ENCODE measurements around the gene HMGN2. TPM values are rescaled to one million over a fixed set of nuclear protein-coding genes. Genes with fewer than 3 reads are reported as not detected.
A peak's percentile ranks its signal among the peaks of the same experiment; 100 is the strongest.

The HMGN2 gene
- 100 to 1,000 TPM; 660 to 867 TPM for total RNA-seq

- H3K9me3 Mint-ChIP-seq (ENCODE audit: low read depth) = no peaks in the 10 kb centered on the region
- intact Hi-C loops (cut with DNase I, micrococcal nuclease) = loop anchor here (1.0 to 2.0 kb wide), 10 partner anchors 40 to 474 kb away; partner anchors contain the start of genes DHDDS (in 2 of the 2), NUDC (in 1 of the 2), PAFAH2 (in 1 of the 2) and ZDHHC18 (in 1 of the 2)
- H3K36me3 Mint-ChIP-seq (ENCODE audit: low read depth) = peaks cover 44% of the 10 kb centered on the region
- H3K4me3 Mint-ChIP-seq = peak within 1 kb of the TSS; percentile 91
- H3K4me1 Mint-ChIP-seq = peaks cover 47% of the 10 kb centered on the region
- peak within 1 kb of the TSS; percentile 98 for H3K27ac Mint-ChIP-seq
- ATAC-seq (peak; percentile 74), DNase-seq (peak; percentile 96)
- POLR2A ChIA-PET = interaction anchor here (0.6 to 1.6 kb wide), 6 partner anchors 40 to 520 kb away, joined by 3 to 8 read pairs (median 4); partner anchors contain the start of gene DHDDS
- CTCF ChIA-PET = interaction anchor here (0.6 to 2.0 kb wide), 7 partner anchors 20 to 318 kb away, joined by 3 to 12 read pairs (median 4); partner anchors contain the start of gene DHDDS
- H3K27me3 Mint-ChIP-seq = no peaks in the 10 kb centered on the region
Observed at GRCh38 chr1:26472320-26472900, at the start of gene HMGN2. Gene HMGN2 (plus strand): TSS chr1:26472440. CDS start chr1:26472613, 173 bp downstream.

DNA sequence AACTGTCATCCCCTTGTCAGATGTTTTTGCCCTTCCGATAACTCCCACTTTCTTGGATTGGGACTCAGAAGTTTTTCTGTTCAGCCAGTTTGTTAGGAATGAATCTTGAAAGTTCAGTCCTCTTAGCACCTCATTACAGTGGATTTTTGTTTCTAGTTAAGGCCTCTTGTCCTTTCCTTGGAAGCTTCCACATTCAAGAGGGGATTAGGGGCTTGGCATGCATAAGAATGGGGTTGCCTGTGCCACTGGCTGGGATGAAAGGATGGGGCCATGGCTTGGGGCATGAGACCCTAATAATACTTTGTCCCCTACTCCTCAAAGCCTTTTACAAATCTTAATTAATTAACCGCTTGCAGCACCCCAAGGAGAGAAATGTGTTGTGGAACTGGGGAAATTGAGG lies 42.5 kb upstream of the HMGN2 start:
- POLR2A ChIA-PET = no interaction called here

DNA sequence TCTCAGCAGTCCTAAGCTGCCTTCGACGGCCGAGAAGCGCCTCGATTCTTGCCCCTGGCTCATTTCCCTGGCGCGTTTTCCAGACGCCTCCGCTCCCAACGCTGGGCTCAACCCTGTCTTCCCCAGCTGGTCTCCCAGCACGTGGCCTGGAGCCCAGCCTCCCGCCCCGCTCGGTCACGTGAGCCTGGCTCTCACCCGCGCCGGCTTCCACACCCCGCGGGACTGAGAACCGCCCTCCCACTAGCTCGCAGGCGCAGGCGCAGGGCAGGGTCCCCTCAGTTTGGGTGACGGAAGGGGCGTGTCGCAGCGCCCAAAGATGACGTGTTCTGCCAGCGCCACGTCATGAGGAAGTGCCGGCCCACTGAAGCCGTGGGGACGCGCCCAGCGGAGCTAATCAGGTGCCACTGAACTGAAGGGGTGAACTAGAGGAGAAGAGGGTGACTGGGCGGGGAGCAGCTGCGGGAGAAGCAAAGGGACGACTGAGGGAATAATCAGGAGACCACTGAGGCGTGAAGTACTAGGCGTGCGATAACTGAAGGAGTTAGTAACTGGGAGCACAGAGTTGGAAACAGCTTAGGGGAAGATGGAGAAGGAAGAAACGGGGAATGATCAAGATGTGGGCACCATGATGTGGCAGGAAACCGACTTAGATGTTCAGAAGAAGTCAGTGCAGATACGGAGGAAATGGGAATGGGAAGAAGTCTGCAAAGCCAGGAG lies 40.1 kb upstream of the HMGN2 start, which contains the start of gene DHDDS:
DHDDS (plus strand) TSS at position 343 of the 717 bp plus-strand sequence. CDS start 625 bp downstream, outside the sequence.
- DNase-seq (peak; percentile 99), ATAC-seq (peak; percentile 98)
- ChIA-PET CTCF (interaction anchor here (0.7 to 4.1 kb wide), 19 partner anchors 12 to 666 kb away, joined by 3 to 29 read pairs (median 5); partner anchors contain the start of genes CEP85, HMGN2, RPS6KA1 and ZNF593), POLR2A (interaction anchor here (0.5 to 1.1 kb wide), 6 partner anchors 39 to 468 kb away, joined by 3 to 8 read pairs (median 3); partner anchors contain the start of genes GPATCH3, GPN2 and HMGN2)
- no peaks in the 10 kb centered on the region for H3K9me3 Mint-ChIP-seq (ENCODE audit: low read depth)
- H3K27ac Mint-ChIP-seq = peak within 1 kb of the TSS; percentile 92
- peaks cover 17% of the 10 kb centered on the region for H3K4me1 Mint-ChIP-seq
- intact Hi-C loops (cut with DNase I, micrococcal nuclease) = loop anchor here (1.0 to 2.0 kb wide), 11 partner anchors 40 to 433 kb away; partner anchors contain the start of genes HMGN2 (in 2 of the 2), CEP85 (in 1 of the 2), PDIK1L (in 1 of the 2) and UBXN11 (in 1 of the 2)
- H3K27me3 Mint-ChIP-seq = no peaks in the 10 kb centered on the region
- H3K36me3 Mint-ChIP-seq (ENCODE audit: low read depth) = peaks cover 8% of the 10 kb centered on the region
- H3K4me3 Mint-ChIP-seq = peak within 1 kb of the TSS; percentile 92

More for the DNA sequence above, 42.5 kb upstream of the HMGN2 start:
- Mint-ChIP-seq H3K36me3 (ENCODE audit: low read depth) (peaks cover 8% of the 10 kb centered on the region), H3K27me3 (peaks cover 2% of the 10 kb centered on the region), H3K4me3 (no peak overlapping the region), H3K27ac (no peak overlapping the region), H3K9me3 (ENCODE audit: low read depth) (no peaks in the 10 kb centered on the region), H3K4me1 (peaks cover 17% of the 10 kb centered on the region)
- no peak for DNase-seq
- intact Hi-C loops (cut with DNase I, micrococcal nuclease) = no loop called here
- CTCF ChIA-PET = interaction anchor here (1.5 to 4.1 kb wide), 2 partner anchors 12 to 14 kb away, joined by 3 to 29 read pairs; no protein-coding TSS in a partner anchor
- ATAC-seq = no peak

- peaks cover 17% of the 10 kb centered on the region for H3K4me1 Mint-ChIP-seq
- H3K27ac Mint-ChIP-seq = peak overlapping the region; percentile 92
- no peaks in the 10 kb centered on the region for H3K27me3 Mint-ChIP-seq
- H3K36me3 Mint-ChIP-seq (ENCODE audit: low read depth) = peaks cover 8% of the 10 kb centered on the region
- H3K4me3 Mint-ChIP-seq = peak overlapping the region; percentile 92
- no peaks in the 10 kb centered on the region for H3K9me3 Mint-ChIP-seq (ENCODE audit: low read depth)
- ChIA-PET CTCF (interaction anchor here (0.5 to 4.1 kb wide), 19 partner anchors 12 to 288 kb away, joined by 3 to 29 read pairs (median 5); partner anchors contain the start of genes CEP85, HMGN2, RPS6KA1 and ZNF593), POLR2A (interaction anchor here (1.0 to 1.1 kb wide), 3 partner anchors 39 to 124 kb away, joined by 3 to 8 read pairs (median 3); partner anchors contain the start of gene HMGN2)
- no peak for DNase-seq
- no peak for ATAC-seq
- intact Hi-C loops (cut with DNase I, micrococcal nuclease) = loop anchor here (1.0 to 2.0 kb wide), 11 partner anchors 40 to 433 kb away; partner anchors contain the start of genes HMGN2 (in 2 of the 2), CEP85 (in 1 of the 2), PDIK1L (in 1 of the 2) and UBXN11 (in 1 of the 2)
Observed at GRCh38 chr1:26432793-26433192, 39.4 kb upstream of the HMGN2 start.

- ATAC-seq = no peak
- Mint-ChIP-seq H3K27me3 (no peaks in the 10 kb centered on the region), H3K4me1 (peaks cover 17% of the 10 kb centered on the region), H3K4me3 (no peak overlapping the region), H3K36me3 (ENCODE audit: low read depth) (peaks cover 18% of the 10 kb centered on the region), H3K27ac (peak overlapping the region; percentile 45), H3K9me3 (ENCODE audit: low read depth) (no peaks in the 10 kb centered on the region)
- ChIA-PET CTCF (interaction anchor here (0.7 to 1.4 kb wide), 3 partner anchors 11 to 37 kb away, joined by 4 read pairs; partner anchors contain the start of gene HMGN2), POLR2A (interaction anchor here (0.6 to 0.7 kb wide), 2 partner anchors 93 to 120 kb away, joined by 3 read pairs; no protein-coding TSS in a partner anchor)
- DNase-seq = no peak
- intact Hi-C loops (cut with DNase I, micrococcal nuclease) = no loop called here
Observed at GRCh38 chr1:26434161-26434752, 38.0 kb upstream of the HMGN2 start.

DNA sequence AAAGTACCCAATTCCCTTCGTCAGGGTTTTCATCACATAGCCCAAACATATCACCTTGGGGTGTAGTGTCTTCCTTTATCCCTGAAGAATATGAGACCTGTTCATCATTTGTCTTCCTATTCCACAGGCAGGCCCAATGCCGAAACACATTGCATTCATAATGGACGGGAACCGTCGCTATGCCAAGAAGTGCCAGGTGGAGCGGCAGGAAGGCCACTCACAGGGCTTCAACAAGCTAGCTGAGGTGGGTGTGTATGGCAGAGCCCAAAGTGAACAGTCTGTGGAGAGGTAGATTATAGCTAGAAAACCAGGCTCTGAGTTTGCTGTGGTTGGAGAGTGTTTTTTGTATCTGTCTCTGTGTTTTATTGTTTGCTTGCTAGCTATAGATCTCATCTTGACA lies 34.2 kb upstream of the HMGN2 start:
- H3K36me3 Mint-ChIP-seq (ENCODE audit: low read depth) = peaks cover 34% of the 10 kb centered on the region
- no peak overlapping the region for H3K27ac Mint-ChIP-seq
- no peak for DNase-seq
- H3K4me3 Mint-ChIP-seq = no peak overlapping the region
- H3K4me1 Mint-ChIP-seq = peaks cover 9% of the 10 kb centered on the region
- ChIA-PET CTCF (interaction anchor here (0.6 to 2.3 kb wide), 2 partner anchors 21 to 32 kb away, joined by 3 to 8 read pairs; no protein-coding TSS in a partner anchor), POLR2A (no interaction called here)
- no peaks in the 10 kb centered on the region for H3K27me3 Mint-ChIP-seq
- ATAC-seq = no peak
- no peaks in the 10 kb centered on the region for H3K9me3 Mint-ChIP-seq (ENCODE audit: low read depth)
- intact Hi-C loops (cut with DNase I, micrococcal nuclease) = no loop called here

DNA sequence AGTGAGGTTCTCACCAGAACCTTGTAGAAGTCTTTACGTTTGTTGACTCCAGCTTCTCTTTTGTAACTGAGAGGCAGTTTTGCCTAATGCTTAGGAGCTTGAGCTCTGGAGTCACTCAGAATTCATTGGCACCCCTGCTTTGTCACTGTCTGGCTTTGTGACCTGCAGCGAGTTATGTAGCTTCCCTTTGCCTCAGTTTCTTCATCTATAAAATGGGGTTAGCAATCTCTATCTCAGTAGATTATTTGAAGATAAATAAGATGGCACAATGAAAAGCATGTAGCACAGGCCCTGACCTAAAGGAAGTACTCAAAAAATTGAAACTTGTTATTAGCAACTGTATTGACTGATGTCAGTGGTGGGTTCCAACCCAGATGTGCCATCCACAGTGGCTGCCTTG lies 32.0 kb upstream of the HMGN2 start:
- H3K36me3 Mint-ChIP-seq (ENCODE audit: low read depth) = peaks cover 41% of the 10 kb centered on the region
- POLR2A ChIA-PET = no interaction called here

DNA sequence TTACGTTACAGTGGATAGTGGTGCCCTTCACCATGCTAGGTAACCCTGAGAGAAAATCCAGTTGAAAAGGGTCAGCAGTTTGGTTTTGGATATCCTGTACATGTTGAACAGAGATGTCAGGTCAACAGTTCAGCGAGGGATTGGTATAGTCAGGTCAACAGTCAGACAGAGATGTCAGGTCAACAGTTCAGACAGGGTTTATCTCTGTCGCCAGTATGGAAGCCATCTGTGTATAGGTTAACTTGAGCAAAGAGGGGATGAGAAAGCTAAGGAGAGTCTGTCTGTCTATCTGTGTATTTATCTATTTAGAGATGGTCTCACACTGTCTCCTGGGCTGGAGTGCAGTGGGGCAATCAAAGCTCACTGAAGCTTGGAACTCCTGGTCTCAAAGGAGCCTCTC lies 22.4 kb upstream of the HMGN2 start:
- Mint-ChIP-seq H3K4me3 (no peak overlapping the region), H3K27ac (no peak overlapping the region), H3K4me1 (no peaks in the 10 kb centered on the region), H3K9me3 (ENCODE audit: low read depth) (no peaks in the 10 kb centered on the region), H3K36me3 (ENCODE audit: low read depth) (peaks cover 31% of the 10 kb centered on the region), H3K27me3 (no peaks in the 10 kb centered on the region)
- CTCF ChIA-PET = no interaction called here
- POLR2A ChIA-PET = interaction anchor here (0.6 kb wide), 1 partner anchor 1366 kb away, joined by 4 read pairs; no protein-coding TSS in a partner anchor
- intact Hi-C loops (cut with DNase I, micrococcal nuclease) = no loop called here
- no peak for ATAC-seq
- no peak for DNase-seq

More for the DNA sequence above, 32.0 kb upstream of the HMGN2 start:
- Mint-ChIP-seq H3K27me3 (no peaks in the 10 kb centered on the region), H3K4me3 (no peak overlapping the region), H3K4me1 (no peaks in the 10 kb centered on the region), H3K27ac (no peak overlapping the region), H3K9me3 (ENCODE audit: low read depth) (no peaks in the 10 kb centered on the region)
- ATAC-seq (no peak), DNase-seq (no peak)
- CTCF ChIA-PET = interaction anchor here (1.5 kb wide), 1 partner anchor 23 kb away, joined by 4 read pairs; no protein-coding TSS in a partner anchor
- intact Hi-C loops (cut with DNase I, micrococcal nuclease) = no loop called here

GRCh38 chr1:26450908-26451307 lies 21.3 kb upstream of the HMGN2 start:
- Mint-ChIP-seq H3K36me3 (ENCODE audit: low read depth) (peaks cover 28% of the 10 kb centered on the region), H3K4me3 (no peak overlapping the region), H3K27ac (no peak overlapping the region), H3K9me3 (ENCODE audit: low read depth) (no peaks in the 10 kb centered on the region), H3K27me3 (no peaks in the 10 kb centered on the region), H3K4me1 (no peaks in the 10 kb centered on the region)
- intact Hi-C loops (cut with DNase I, micrococcal nuclease) = no loop called here
- no peak for ATAC-seq
- DNase-seq = no peak
- POLR2A ChIA-PET = no interaction called here
- CTCF ChIA-PET = no interaction called here

DNA sequence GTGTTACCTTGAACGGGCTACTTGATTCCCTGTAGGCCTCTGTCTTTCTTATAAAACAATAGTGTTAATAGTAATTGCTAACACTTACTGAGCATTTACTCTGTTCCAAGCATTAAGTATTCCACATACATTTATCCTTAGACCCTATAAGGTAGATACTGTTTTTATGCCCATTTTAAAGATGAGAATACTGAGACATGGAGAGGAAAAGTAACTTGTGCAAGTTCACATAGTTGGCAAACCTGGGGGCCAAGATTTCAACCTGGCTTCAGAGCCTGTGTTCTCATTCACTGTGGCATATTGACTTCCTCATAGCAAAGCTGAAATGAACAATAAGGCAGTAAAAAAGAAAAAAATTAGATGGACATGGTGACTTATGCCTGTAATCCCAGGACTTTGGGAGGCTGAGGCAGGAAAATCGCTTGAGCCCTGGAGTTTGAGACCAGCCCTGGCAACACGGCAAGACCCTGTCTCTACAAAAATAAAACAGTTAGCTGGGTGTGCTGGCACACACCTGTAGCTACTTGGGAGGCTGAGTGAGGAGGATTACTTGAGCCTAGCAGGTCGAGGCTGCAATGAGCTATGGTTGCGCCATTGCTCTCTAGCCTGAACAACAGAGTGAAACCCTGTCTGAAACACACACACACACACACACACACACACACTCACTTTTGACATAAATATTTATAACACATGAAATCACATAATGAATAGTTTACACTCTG lies 19.6 kb upstream of the HMGN2 start:
- ChIA-PET CTCF (interaction anchor here (1.8 kb wide), 1 partner anchor 36 kb away, joined by 6 read pairs; no protein-coding TSS in a partner anchor), POLR2A (no interaction called here)
- DNase-seq = no peak
- Mint-ChIP-seq H3K36me3 (ENCODE audit: low read depth) (peaks cover 23% of the 10 kb centered on the region), H3K4me1 (no peaks in the 10 kb centered on the region), H3K27me3 (no peaks in the 10 kb centered on the region), H3K27ac (no peak overlapping the region), H3K9me3 (ENCODE audit: low read depth) (no peaks in the 10 kb centered on the region), H3K4me3 (no peak overlapping the region)
- ATAC-seq = no peak
- intact Hi-C loops (cut with DNase I, micrococcal nuclease) = no loop called here

Measured in activated CD4-positive, alpha-beta T cell treated with anti-CD3 and anti-CD28 coated beads for 36 hours (primary cell).